HG03196 (cell line): ENCODE data around the gene CCR5.

Experiments
- ATAC-seq: cut with Tn5 transposase; IDR thresholded peaks from one replicate; pipeline ENCODE4 v1.9.1; 2021; ENCODE audit not compliant: unreplicated experiment

Gene CCR5

DNA sequence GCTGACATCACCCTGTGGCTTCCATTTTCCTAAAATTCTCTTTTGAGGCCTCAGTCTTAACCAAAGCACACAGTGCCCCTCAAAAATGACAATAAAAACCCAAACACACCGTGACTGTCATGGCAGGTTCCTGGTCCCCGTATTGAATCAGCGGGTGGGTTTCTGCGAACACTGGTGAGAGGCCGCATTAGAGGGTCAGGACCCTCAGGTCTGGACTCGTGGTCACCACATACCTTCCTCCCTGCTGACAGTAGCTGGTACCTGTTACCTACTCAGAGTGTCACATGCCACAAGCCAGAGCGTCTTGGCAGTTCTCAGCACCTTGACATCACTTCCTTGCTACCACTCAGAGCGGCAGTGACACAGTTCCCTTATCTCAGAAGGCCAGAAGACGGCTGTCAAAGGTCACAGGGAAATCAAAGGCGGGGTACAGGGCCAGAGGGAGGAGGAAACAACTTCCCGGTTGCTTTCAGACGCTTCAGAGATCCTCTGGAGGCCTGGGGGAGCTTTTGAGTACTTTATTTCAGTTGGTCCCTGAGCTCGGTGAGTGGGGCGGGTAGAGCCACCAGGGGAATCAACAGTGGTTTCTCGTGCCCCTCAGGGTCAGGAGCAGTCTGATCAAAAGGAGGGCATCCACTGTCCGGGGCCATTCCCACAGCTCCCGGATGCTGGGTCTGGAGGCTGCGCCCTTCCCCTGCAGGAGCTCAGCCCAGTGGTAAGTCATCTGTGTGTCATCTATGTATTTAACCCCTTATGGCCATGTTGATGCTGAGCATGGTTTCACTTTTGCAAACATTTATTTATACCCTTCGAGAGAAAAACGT is 36.3 kb downstream of the CCR5 start, which contains the start of the genes CCR5AS and CCRL2:
CCR5AS (minus strand) TSS at position 279 of the 824 bp plus-strand sequence.
CCRL2 (plus strand) TSS at position 472 of the 824 bp plus-strand sequence. CDS start 821 bp downstream, outside the sequence.
- no peak for ATAC-seq

DNA sequence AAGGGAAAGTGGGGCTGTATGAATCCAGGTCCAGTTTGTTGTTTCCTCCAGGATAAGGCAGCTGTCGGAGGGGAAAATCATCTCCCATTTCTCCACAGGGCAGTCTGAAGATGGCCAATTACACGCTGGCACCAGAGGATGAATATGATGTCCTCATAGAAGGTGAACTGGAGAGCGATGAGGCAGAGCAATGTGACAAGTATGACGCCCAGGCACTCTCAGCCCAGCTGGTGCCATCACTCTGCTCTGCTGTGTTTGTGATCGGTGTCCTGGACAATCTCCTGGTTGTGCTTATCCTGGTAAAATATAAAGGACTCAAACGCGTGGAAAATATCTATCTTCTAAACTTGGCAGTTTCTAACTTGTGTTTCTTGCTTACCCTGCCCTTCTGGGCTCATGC is 37.2 kb downstream of the CCR5 start:
- ATAC-seq = no peak

- ATAC-seq = no peak
Observed at GRCh38 chr3:46408853-46409252, 38.1 kb downstream of the CCR5 start.

DNA sequence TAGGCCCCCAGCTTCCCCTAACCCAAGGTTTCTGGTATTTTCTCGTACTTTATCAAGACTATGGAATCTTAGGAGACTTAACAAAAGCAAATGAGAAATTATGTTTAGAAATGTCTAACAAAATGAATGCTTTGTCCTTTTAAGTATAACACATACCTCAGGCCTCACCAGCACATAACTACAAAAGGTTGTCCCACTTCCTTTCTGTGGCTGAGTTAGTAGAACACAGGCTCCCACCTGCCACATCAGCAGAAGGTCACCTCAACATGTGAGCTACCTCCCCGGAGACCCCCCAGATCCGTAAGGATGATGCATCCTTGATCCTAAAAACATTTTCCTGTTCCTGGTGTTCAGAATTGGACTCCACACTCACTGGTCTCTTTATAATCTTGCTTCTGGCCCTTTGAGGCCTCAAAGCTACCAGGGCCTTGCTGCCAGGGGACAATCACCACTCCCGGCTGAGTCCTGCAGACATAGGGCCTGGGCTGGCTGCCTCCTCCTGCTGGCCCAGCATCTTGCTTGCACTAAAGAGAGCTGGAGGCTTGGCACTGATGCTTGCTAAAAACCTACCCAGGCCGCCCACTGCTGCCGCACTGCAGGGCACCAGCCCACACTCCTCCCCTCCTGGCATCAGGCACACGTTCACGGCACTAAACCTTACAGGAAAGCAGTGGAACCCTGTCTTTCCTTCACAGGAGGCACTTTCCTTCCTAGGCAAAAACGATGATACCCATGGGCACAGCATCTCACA is 39.2 kb downstream of the CCR5 start:
- ATAC-seq = no peak

DNA sequence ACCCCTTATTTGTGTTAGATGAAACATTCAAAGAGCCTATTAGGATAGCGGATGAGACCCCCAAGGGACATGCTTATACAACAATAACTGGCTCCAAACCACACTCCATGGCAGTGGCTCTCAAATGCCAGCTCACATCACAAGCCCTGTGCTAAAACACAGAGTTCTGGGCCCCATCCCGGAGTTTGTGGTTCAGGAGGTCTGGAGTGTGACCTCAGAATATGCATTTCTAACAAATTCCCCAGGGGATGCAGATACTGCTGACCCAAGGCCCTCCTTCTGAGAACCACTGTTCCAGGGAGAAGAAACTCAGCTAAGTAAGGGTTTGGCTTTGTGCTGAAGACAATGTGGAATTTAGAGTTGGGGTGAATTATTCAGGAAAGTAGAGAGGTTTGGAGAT is 39.9 kb downstream of the CCR5 start:
- ATAC-seq = no peak

DNA sequence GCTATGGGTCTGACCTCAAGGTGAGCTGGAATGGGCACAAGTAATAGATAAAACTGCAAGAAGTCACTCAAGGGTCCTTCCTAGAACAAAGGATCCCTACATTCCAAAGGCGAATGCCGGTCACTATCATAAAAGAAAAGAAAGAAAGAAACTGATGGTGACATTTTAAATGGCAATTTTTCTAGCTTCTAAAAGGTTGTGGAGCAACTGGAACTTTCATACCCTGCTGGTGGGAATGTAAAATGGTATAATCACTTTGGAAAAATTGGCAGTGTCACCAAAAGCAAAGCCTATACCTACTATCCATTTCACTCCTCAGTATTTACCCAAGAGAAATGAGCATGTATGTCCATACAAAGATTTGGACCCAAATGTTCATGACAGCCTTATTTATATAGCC is 40.5 kb downstream of the CCR5 start:
- ATAC-seq = no peak

- no peak for ATAC-seq
Observed at GRCh38 chr3:46412786-46413298, 42.1 kb downstream of the CCR5 start.

GRCh38 chr3:46413951-46414350 is 43.2 kb downstream of the CCR5 start:
- ATAC-seq = no peak

GRCh38 chr3:46414739-46415138 is 44.0 kb downstream of the CCR5 start:
- ATAC-seq = no peak

GRCh38 chr3:46416125-46416810 is 45.5 kb downstream of the CCR5 start:
- ATAC-seq = no peak

GRCh38 chr3:46416811-46417510 is 46.2 kb downstream of the CCR5 start:
- no peak for ATAC-seq

DNA sequence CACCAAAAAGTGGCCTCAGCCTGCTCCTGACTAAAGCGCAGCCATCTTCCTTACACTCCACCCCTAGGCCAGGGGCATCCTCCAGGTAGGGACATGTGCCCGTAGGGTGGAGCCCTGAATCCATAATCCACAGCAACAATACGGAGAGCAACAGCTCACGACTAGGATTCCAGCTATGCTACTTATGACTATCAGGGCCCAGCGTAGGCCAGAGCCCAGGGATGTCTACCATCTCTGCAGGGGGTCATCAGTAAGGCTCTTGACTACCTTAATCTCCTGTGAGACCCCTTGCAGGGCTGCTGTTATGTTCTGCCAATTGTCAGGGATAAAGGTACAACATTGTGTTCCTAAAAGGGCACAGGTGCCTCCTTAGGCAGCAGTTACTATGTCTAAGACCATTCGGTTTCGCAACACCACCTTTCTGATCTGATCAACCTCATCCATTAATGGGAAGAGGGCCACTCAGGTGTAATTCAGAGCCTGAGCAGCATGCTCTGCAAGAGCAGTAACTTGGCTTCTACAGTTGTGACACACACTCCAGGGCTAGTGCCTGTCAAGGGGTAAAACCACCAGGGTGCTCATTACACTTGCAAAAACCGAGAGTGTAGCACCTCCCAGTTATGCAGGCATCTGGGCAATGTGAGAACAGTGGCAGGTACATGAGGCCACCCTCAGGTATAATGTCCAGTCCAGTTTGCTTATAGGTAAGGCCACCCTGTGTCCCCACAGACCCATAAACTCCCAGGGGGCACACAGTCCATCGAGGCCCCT is 47.3 kb downstream of the CCR5 start:
- ATAC-seq = no peak

DNA sequence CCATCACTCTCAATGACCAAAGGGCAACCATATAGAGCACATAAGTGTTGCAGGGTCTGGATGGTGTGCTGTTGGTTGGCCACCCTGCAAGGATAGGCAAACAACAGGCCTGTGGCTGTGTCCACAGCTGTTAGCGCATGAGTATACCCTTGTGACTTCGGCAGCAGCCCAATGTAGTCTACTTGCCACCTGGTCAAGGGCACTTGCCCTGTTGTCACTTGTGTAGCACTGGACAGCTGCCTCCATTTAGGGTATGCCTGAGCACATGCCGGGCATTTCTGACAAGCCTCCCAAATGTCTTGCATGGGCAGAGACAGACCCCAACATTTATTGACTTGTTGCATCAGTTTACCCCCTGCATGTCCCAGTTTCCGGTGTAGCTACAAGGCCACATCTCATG is 49.1 kb downstream of the CCR5 start:
- no peak for ATAC-seq

DNA sequence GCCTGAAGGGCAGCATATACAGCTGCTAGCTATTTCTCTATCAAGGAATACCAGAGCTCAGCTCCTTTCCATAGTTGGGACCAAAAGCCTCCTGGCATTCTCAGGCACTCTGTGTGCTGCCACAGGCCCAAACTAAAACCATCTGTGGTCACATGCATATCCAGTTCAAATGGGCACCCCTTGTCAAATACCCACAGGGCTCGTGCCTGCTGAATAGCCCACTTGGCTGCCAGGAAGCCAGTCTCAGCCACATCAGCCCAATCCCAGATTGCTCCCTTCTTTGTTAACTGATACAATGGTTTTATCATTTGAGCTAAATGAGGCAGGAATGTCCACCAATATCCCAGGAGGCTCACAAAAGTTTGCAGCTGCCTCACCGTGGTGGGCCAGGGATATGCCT is 50.2 kb downstream of the CCR5 start:
- ATAC-seq = no peak

DNA sequence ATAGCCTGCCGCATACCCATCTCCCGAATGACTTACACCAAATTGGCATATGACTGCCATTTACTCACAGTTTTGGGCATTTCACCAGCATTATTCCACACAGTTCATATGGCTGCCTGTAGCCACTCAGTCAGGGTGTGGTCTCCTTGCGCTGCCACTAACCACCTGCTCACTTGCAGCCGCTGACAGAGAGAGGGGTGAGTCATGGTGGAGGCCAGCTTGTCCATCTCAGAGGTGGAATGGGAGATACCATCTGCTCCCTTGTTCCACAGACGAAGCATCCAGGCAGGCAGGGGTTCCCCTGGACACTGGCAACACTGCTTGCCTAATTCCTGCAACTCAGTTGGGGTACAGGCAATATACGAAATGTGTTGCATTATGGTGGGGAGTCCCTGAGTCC is 51.9 kb downstream of the CCR5 start:
- ATAC-seq = no peak

DNA sequence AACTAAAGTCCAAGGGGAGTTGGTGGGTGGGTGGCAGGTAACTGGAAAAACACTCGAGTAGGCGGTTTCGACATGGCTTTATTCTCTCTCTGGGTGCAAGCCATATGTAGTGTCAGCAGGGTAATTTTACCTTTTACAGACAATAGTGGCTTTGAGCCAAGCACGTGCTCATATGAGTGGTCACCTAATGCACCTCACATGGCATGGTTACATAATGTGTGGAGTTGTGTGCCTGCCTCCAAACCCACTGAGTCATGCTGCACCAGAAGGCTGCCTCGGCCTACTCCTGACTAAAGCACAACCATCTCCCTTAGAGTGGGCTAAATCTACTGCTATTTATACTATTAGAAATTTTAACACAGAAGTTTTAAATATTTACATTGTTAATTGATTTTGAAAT is 52.8 kb downstream of the CCR5 start:
- no peak for ATAC-seq
